GM19467 (cell line): Measurements from ENCODE around the gene PLEKHG4.

Experiments used
- ATAC-seq: cut with Tn5 transposase; IDR thresholded peaks from one replicate; pipeline ENCODE4 v1.9.1; 2021; ENCODE audit warnings: mild to moderate bottlenecking, moderate library complexity; ENCODE audit not compliant: unreplicated experiment

The PLEKHG4 gene

GRCh38 chr16:67264277-67264676, 15.1 kb upstream of the PLEKHG4 start:
- ATAC-seq = no peak

- ATAC-seq = no peak
These were observed 14.5 kb upstream of the PLEKHG4 start for GRCh38 chr16:67264866-67265265.

GRCh38 chr16:67265834-67266233, 13.5 kb upstream of the PLEKHG4 start:
- ATAC-seq = no peak

GRCh38 chr16:67268136-67268579, 11.2 kb upstream of the PLEKHG4 start:
- ATAC-seq = no peak

- no peak for ATAC-seq
These were observed 9.6 kb upstream of the PLEKHG4 start for GRCh38 chr16:67269766-67270165.

- no peak for ATAC-seq
These were observed 8.4 kb upstream of the PLEKHG4 start for GRCh38 chr16:67270931-67271338.

GRCh38 chr16:67271446-67271845, 7.9 kb upstream of the PLEKHG4 start:
- ATAC-seq = no peak

- ATAC-seq = no peak
These were observed 4.0 kb upstream of the PLEKHG4 start for GRCh38 chr16:67275321-67275720.

- no peak for ATAC-seq
These were observed 1.9 kb upstream of the PLEKHG4 start for GRCh38 chr16:67277294-67277998.

- ATAC-seq = no peak
These were observed 1.1 kb upstream of the PLEKHG4 start for GRCh38 chr16:67277999-67278772.

GRCh38 chr16:67278773-67279295, 498 bp upstream of the PLEKHG4 start:
- peak; percentile 36 for ATAC-seq

GRCh38 chr16:67280090-67281015, 1.0 kb downstream of the PLEKHG4 start:
- ATAC-seq = no peak

- no peak for ATAC-seq
These were observed 2.5 kb downstream of the PLEKHG4 start for GRCh38 chr16:67281536-67282446.

- ATAC-seq = no peak
These were observed 3.1 kb downstream of the PLEKHG4 start for GRCh38 chr16:67282447-67282805.

- no peak for ATAC-seq
These were observed 3.9 kb downstream of the PLEKHG4 start for GRCh38 chr16:67283039-67283825.

GRCh38 chr16:67283826-67284555, 4.7 kb downstream of the PLEKHG4 start:
- ATAC-seq = no peak

- ATAC-seq = no peak
These were observed 5.6 kb downstream of the PLEKHG4 start for GRCh38 chr16:67284699-67285646.
